AG04449 (cell line): ENCODE results near the gene ATP2C1.

Experiments used
- CTCF ChIA-PET: fragments of 350-600 bp; formaldehyde crosslinking; extraction: SDS; loops from one replicate; lab custom pipeline; 2021; ENCODE audit warnings: antibody characterized with exemption; lab: Yijun Ruan, JAX
- POLR2A ChIA-PET: fragments of 400-600, 350-600 bp; formaldehyde crosslinking; extraction: SDS; loops from one replicate; lab custom pipeline; 2020; ENCODE audit warnings: antibody characterized with exemption, inconsistent platforms; lab: Yijun Ruan, JAX
- DNase-seq: peaks from one replicate; pipeline ENCODE4 v3.0.0-alpha.2; 2010; ENCODE audit warnings: low read depth, low spot score
- H3K4me3 ChIP-seq: 2 replicates; pipeline ENCODE4 v1.5.1; 2011; ENCODE audit warnings: low read depth, mild to moderate bottlenecking, control low read depth, low read length
- CTCF ChIP-seq: IDR thresholded peaks from one replicate; pipeline ENCODE4 v1.5.1; 2011; ENCODE audit warnings: mild to moderate bottlenecking, moderate library complexity, low read length, control low read depth, inconsistent platforms; ENCODE audit not compliant: insufficient read depth; ENCODE audit errors: missing control alignments

Gene ATP2C1

DNA sequence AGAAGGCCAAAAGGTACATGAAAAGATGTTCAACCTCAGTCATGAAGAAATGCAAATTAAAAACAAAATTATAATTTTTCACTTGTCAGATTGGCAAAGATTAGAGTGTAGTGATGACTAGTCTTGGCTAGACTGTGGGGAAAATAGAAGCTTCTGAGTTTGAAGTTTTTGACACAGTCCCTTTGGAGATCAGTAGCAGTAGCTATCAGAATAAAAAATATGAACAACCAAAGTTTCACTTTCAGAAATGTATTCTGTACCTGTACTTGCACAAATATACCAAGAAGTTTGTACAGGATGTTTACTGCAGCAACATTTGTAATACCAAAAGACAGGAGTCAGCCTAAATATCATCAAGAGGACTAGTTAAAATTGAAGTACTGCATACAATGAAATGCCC, 14.1 kb downstream of the ATP2C1 start:
- POLR2A ChIA-PET: no interaction called here
- no peak for DNase-seq
- TF ChIP-seq CTCF: no peak
- H3K4me3 ChIP-seq: no peak overlapping the region
- CTCF ChIA-PET: interaction anchor here (0.6 kb wide), 1 partner anchor 43 kb away, joined by 3 read pairs; no protein-coding TSS in a partner anchor

- POLR2A ChIA-PET: interaction anchor here (0.8 kb wide), 1 partner anchor 10 kb away, joined by 7 read pairs; no protein-coding TSS in a partner anchor
- CTCF ChIA-PET: interaction anchor here (1.5 to 2.0 kb wide), 2 partner anchors 23 kb away, joined by 5 to 6 read pairs; partner anchors contain the start of gene ATP2C1
- TF ChIP-seq CTCF: no peak
- H3K4me3 ChIP-seq: no peak overlapping the region
- DNase-seq: no peak
These were observed 21.8 kb downstream of the ATP2C1 start for GRCh38 chr3:130915567-130916292.

DNA sequence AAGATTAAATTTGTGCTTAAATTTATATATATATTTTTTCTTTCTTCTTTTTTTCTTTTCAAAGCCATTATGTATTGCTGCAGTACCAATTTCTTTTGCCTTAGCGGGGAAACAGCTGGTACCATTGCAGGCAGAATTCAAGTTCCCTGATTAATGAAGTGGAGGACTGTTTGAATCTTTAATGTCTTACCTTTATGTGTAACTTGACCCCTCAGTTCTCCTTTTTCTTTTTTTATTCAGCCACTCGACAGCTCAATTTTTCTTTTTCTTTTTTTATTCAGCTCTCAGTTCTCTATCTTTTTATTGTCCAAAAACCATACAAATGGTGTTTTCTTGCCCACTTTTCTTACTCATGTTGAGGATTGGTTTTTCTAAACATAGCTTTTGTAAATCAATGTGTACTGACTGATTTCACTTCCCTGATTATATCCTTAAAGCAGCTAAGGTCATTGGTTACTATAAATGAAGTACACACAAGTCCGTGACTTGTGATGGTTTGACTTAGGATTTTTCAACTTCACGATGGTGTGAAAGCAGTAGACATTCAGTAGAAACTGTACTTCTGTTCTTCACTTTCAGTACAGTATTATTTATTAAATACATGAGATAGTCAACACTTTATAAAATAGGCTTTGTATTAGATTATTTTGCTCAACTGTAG, 22.8 kb downstream of the ATP2C1 start:
- TF ChIP-seq CTCF: no peak
- ChIA-PET CTCF (interaction anchor here (1.0 to 1.7 kb wide), 4 partner anchors 9 to 24 kb away, joined by 3 to 6 read pairs (median 4); no protein-coding TSS in a partner anchor), POLR2A (no interaction called here)
- H3K4me3 ChIP-seq: no peak overlapping the region
- no peak for DNase-seq

DNA sequence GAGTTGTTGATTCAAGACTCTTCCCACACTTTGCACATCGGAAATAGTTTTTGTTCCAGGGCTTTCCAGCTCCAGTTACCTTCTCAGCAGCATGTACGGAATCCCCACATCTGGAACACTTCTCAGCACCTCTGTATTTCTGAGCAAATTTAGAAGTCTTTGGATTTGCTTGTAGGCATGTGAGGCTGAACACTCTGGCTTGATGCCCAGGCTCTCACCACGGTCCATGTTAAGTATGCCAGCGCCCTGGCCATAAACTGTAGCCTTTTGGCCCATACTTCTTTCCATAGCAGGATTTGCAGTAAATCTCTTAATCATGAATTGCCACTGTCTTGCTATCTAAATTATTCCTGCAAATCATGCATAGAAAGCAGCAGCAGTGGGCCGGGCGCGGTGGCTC, 24.4 kb downstream of the ATP2C1 start:
- ChIA-PET POLR2A (interaction anchor here (1.6 kb wide), 1 partner anchor 24 kb away, joined by 8 read pairs; the partner anchor contains the start of gene ATP2C1), CTCF (no interaction called here)
- DNase-seq: no peak
- TF ChIP-seq CTCF: no peak
- H3K4me3 ChIP-seq: no peak overlapping the region

DNA sequence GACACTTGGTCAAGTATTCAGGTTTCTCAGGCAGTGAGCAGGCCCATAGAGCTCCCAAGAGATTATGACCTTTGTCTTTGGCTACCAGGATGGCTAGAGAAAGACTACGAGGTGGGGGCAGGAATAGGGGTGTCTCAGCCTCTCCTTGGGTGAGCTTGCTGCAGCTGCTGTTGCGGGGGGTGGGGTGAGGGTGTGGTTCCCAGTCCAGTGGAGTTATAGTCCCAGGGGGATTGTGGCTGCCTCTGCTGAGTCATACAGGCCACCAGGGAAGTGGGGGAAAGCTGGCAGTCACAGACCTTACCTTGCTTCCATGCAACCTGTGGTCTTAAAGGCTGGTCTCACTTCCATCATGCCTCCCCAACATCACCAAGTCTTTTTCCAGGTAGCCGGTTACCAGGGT, 31.7 kb downstream of the ATP2C1 start:
- no peak overlapping the region for H3K4me3 ChIP-seq
- no peak for DNase-seq
- TF ChIP-seq CTCF: no peak
- CTCF ChIA-PET: interaction anchor here (0.7 to 1.1 kb wide), 2 partner anchors 8 to 33 kb away, joined by 3 to 4 read pairs; no protein-coding TSS in a partner anchor
- POLR2A ChIA-PET: interaction anchor here (0.8 kb wide), 1 partner anchor 10 kb away, joined by 7 read pairs; no protein-coding TSS in a partner anchor

GRCh38 chr3:130926504-130926903, 32.6 kb downstream of the ATP2C1 start:
- H3K4me3 ChIP-seq: no peak overlapping the region
- no peak for DNase-seq
- ChIA-PET POLR2A (interaction anchor here (1.1 kb wide), 1 partner anchor 33 kb away, joined by 3 read pairs; the partner anchor contains the start of gene ATP2C1), CTCF (interaction anchor here (1.1 kb wide), 1 partner anchor 9 kb away, joined by 3 read pairs; no protein-coding TSS in a partner anchor)
- TF ChIP-seq CTCF: no peak
